SJCRH30 (cell line): ENCODE measurements around the gene FAM181B. TPM values are rescaled to one million over a fixed set of nuclear protein-coding genes. Genes with fewer than 3 reads are reported as not detected.

Experiments used
- DNase-seq, 2 experiments: peaks; one replicate each; pipeline ENCODE4 v3.0.0-alpha.2; 2015 to 2020
- H3K27ac ChIP-seq: fragments of 250-450 bp; sonication (Bioruptor Pico); 2 replicates; pipeline ENCODE4 v1.5.1; 2020; ENCODE audit warnings: mild to moderate bottlenecking, moderate library complexity
- H3K27me3 ChIP-seq: fragments of 250-450 bp; sonication (Bioruptor Pico); 2 replicates; pipeline ENCODE4 v1.5.1; 2020; ENCODE audit warnings: mild to moderate bottlenecking, moderate library complexity
- H3K36me3 ChIP-seq: fragments of 250-450 bp; sonication (Bioruptor Pico); 2 replicates; pipeline ENCODE4 v1.5.1; 2020; ENCODE audit warnings: mild to moderate bottlenecking, moderate library complexity
- H3K4me1 ChIP-seq: fragments of 250-450 bp; sonication (Bioruptor Pico); 2 replicates; pipeline ENCODE4 v1.5.1; 2020; ENCODE audit warnings: mild to moderate bottlenecking, moderate library complexity
- H3K4me3 ChIP-seq: fragments of 250-450 bp; sonication (Bioruptor Pico); 2 replicates; pipeline ENCODE4 v1.5.1; 2020; ENCODE audit warnings: mild to moderate bottlenecking, moderate library complexity
- H3K9me3 ChIP-seq: fragments of 250-450 bp; sonication (Bioruptor Pico); replicated peaks from 2 replicates; pipeline ENCODE4 v1.5.1; 2020; ENCODE audit warnings: mild to moderate bottlenecking, moderate library complexity
- total RNA-seq: library from RNA; depleted of rRNA; stranded (reverse); fragments of >200 nt; shearing (Covaris generic); gene quantifications from 2 replicates; pipeline ENCODE4 v1.2.3, GENCODE V29; 2014; rRNA removed

Gene FAM181B, protein sequence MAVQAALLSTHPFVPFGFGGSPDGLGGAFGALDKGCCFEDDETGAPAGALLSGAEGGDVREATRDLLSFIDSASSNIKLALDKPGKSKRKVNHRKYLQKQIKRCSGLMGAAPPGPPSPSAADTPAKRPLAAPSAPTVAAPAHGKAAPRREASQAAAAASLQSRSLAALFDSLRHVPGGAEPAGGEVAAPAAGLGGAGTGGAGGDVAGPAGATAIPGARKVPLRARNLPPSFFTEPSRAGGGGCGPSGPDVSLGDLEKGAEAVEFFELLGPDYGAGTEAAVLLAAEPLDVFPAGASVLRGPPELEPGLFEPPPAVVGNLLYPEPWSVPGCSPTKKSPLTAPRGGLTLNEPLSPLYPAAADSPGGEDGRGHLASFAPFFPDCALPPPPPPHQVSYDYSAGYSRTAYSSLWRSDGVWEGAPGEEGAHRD
- total RNA-seq = not detected in 2 replicates

DNA sequence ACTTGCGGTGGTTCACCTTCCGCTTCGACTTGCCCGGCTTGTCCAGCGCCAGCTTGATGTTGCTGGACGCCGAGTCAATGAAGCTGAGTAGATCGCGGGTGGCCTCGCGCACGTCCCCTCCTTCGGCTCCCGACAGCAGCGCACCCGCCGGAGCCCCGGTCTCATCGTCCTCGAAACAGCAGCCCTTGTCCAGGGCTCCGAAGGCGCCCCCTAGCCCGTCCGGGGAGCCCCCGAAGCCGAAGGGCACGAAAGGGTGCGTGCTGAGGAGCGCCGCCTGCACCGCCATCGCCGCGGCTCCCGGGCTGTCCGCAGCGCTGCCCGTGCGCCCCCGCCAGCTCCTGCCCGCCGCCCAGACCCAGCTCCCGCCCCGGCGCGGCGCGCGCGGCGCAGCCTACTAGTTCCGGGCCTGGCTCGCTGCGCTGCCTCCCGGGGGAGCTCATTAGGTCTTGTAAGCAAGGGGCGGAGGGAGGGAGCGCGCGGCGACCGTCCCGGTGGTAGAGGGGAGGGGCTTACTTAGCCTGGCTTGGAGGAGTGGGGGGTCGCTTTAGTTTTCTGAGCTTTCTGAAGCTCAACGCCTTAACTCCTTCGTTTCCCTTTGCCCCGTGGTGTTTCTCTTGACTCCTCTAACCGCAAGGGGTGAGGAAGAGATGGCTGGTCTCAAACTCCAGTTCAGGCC lies at the start of gene FAM181B:
TSS of gene FAM181B (minus strand) at position 421 of the 676 bp plus-strand sequence. CDS start at position 286, 135 bp downstream.
- no peaks in the 10 kb centered on the region for H3K4me1 ChIP-seq
- no peaks in the 10 kb centered on the region for H3K9me3 ChIP-seq
- no peak within 1 kb of the TSS for H3K27ac ChIP-seq
- no peaks in the 10 kb centered on the region for H3K27me3 ChIP-seq
- no peak within 1 kb of the TSS for H3K4me3 ChIP-seq
- DNase-seq = no peak
- no peaks in the 10 kb centered on the region for H3K36me3 ChIP-seq

DNA sequence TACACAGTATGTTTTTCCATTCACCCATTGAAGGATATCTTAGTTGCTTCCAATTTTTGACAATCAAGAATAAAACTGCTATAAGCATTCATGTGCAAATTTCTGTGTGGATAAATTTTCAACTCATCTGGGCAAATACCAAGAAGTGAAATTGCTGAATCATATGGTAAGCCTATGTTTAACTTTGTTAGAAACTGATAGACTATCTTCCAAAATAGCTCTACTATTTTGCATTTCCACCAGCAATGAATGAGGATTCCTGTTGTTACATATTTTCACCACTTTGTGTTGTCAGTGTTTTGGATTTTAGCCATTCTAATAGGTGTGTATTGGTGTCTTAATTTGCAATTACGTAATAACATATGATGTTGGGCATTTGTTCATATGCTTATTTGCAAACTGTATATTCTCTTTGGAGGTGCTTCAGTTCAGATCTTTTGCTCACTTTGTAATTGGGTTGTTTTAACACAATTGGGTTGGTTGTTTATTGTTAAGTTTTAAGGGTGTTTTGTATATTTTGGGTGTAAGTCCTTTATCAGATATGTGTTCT lies 49.2 kb upstream of the FAM181B start:
- no peak for DNase-seq
- H3K27me3 ChIP-seq = no peaks in the 10 kb centered on the region
- no peaks in the 10 kb centered on the region for H3K4me1 ChIP-seq
- H3K27ac ChIP-seq = no peak overlapping the region
- H3K9me3 ChIP-seq = no peaks in the 10 kb centered on the region
- no peaks in the 10 kb centered on the region for H3K36me3 ChIP-seq
- H3K4me3 ChIP-seq = no peak overlapping the region

DNA sequence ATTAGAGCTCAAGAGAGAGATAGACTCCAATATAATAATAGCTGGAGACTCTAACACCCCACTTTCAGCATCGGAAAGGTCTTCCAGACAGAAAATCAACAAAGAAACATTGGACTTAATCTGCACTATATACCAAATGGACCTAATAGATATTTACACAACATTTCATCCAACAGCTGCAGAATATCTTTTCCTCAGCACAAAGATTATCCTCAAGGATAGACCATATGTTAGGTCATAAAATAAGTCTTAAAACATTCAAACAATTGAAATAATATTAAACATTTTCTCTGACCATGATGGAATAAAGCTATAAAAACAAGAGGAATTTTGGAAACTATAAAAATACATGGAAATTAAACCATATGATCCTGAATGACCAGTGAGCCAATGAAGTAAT lies 45.1 kb upstream of the FAM181B start:
- H3K27ac ChIP-seq = no peak overlapping the region
- H3K4me3 ChIP-seq = no peak overlapping the region
- DNase-seq = no peak
- H3K36me3 ChIP-seq = no peaks in the 10 kb centered on the region
- no peaks in the 10 kb centered on the region for H3K27me3 ChIP-seq
- peaks cover 9% of the 10 kb centered on the region for H3K4me1 ChIP-seq
- no peaks in the 10 kb centered on the region; the same call in 1 of the 2 replicates for H3K9me3 ChIP-seq

GRCh38 chr11:82776377-82776776 lies 42.7 kb upstream of the FAM181B start:
- Histone ChIP-seq H3K36me3 (no peaks in the 10 kb centered on the region), H3K4me1 (peaks cover 9% of the 10 kb centered on the region), H3K27ac (peak overlapping the region; percentile 67), H3K4me3 (no peak overlapping the region), H3K27me3 (no peaks in the 10 kb centered on the region), H3K9me3 (no peaks in the 10 kb centered on the region; the same call in 1 of the 2 replicates)
- DNase-seq = peak; percentile 84 to 86

DNA sequence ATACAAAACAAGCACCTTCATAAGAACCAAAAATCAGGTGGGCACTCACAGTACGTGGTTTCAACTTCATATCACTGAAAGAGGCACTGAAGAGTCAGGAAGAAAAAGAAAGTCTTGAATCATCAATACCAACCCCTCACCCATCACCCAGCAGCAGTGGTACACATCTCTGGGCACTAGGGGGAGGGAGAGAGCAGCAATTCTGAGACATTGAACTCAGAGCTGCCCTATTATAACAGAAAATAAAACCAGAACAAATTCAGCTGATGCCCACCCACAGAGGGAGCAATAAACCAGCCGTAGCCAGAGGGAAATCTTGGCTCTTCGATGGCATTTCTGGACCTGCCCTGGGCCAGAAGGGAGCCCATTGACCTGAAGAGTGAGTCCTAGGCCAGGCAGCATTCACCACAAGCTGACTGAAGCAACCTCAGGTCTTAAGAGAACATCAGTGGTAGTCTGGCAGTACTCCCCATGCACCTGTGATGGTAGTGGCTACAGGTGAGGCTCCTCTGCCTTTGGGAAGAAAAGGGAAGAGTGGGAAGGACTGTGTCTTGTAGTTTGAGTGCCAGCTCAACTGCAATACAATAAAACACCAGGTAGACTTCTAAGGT lies 42.2 kb upstream of the FAM181B start:
- Histone ChIP-seq H3K4me3 (no peak overlapping the region), H3K27me3 (no peaks in the 10 kb centered on the region), H3K27ac (peak overlapping the region; percentile 67), H3K36me3 (no peaks in the 10 kb centered on the region), H3K9me3 (no peaks in the 10 kb centered on the region; the same call in 1 of the 2 replicates), H3K4me1 (peaks cover 9% of the 10 kb centered on the region)
- DNase-seq = peak; percentile 74 to 86

DNA sequence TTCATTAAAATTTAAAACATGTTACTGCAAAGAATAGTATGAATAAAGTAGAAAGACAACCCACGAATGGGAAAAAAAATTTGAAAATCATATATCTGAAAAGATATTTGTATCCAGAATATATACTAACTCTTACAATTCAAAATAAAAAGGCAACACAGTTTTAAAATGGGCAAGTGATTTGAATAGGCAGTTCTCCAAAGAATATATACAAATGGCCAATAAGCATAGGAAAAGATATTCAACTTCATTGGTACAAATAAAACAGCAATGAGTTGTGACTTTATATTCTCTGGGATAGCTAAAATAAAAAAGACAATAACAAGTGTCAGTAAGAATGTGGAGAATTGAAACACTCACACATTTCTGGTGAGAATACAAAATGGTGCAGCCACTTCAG lies 41.6 kb upstream of the FAM181B start:
- H3K4me3 ChIP-seq = no peak overlapping the region
- H3K27me3 ChIP-seq = no peaks in the 10 kb centered on the region
- H3K9me3 ChIP-seq = no peaks in the 10 kb centered on the region; the same call in 1 of the 2 replicates
- H3K27ac ChIP-seq = no peak overlapping the region
- peaks cover 9% of the 10 kb centered on the region for H3K4me1 ChIP-seq
- H3K36me3 ChIP-seq = no peaks in the 10 kb centered on the region
- no peak for DNase-seq

DNA sequence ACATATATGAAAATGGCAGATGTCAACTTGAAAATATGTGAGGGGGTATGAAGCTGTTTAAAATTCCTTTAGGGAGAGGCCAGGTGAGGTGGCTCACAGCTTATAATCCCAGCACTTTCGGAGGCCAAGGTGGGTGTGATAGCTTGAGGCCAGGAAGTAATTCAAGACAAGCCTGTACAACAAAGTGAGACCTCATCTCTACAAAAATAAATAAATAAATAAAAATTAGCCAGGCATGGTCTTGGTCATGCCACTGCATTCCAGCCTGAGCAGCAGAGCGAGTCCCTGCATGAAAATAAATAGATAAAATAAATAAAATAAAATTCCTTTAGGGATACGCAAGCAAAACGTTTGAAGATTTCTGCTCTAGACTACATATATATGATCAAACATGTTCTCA lies 38.1 kb upstream of the FAM181B start:
- no peaks in the 10 kb centered on the region; the same call in 1 of the 2 replicates for H3K9me3 ChIP-seq
- DNase-seq = no peak
- H3K27me3 ChIP-seq = no peaks in the 10 kb centered on the region
- H3K4me1 ChIP-seq = peaks cover 7% of the 10 kb centered on the region
- no peak overlapping the region for H3K27ac ChIP-seq
- no peaks in the 10 kb centered on the region for H3K36me3 ChIP-seq
- H3K4me3 ChIP-seq = no peak overlapping the region

- no peaks in the 10 kb centered on the region for H3K4me1 ChIP-seq
- no peak overlapping the region for H3K4me3 ChIP-seq
- H3K27ac ChIP-seq = no peak overlapping the region
- no peaks in the 10 kb centered on the region for H3K9me3 ChIP-seq
- DNase-seq = no peak
- H3K36me3 ChIP-seq = no peaks in the 10 kb centered on the region
- H3K27me3 ChIP-seq = no peaks in the 10 kb centered on the region
Measured at GRCh38 chr11:82767123-82767522, 33.5 kb upstream of the FAM181B start.

- H3K36me3 ChIP-seq = no peaks in the 10 kb centered on the region
- H3K4me3 ChIP-seq = no peak overlapping the region
- no peaks in the 10 kb centered on the region for H3K4me1 ChIP-seq
- H3K27me3 ChIP-seq = no peaks in the 10 kb centered on the region
- H3K9me3 ChIP-seq = no peaks in the 10 kb centered on the region
- no peak for DNase-seq
- no peak overlapping the region for H3K27ac ChIP-seq
Measured at GRCh38 chr11:82765466-82766034, 31.9 kb upstream of the FAM181B start.

GRCh38 chr11:82763167-82763566 lies 29.5 kb upstream of the FAM181B start:
- Histone ChIP-seq H3K4me1 (no peaks in the 10 kb centered on the region), H3K27ac (no peak overlapping the region), H3K36me3 (no peaks in the 10 kb centered on the region), H3K4me3 (no peak overlapping the region), H3K27me3 (no peaks in the 10 kb centered on the region), H3K9me3 (no peaks in the 10 kb centered on the region)
- DNase-seq = no peak

DNA sequence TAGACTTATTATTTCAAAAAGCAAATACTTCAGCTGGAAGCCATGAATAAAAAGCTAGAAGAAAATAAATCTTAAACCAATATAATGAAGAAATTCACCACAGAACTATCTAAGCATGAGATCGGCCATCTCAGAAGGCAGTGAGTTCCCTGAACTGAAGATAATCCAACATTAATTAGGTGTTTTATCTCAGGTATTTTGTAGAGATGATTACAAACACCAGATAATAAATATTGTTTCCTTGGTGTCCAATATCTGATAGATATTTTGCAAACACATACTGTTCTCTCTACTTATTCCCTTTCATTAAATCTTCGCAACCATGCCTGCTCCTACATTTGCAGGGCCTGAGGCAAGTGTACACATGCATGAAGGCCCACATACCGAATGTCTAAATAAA lies 26.0 kb upstream of the FAM181B start:
- no peak overlapping the region for H3K4me3 ChIP-seq
- H3K27ac ChIP-seq = no peak overlapping the region
- no peak for DNase-seq
- no peaks in the 10 kb centered on the region for H3K27me3 ChIP-seq
- H3K9me3 ChIP-seq = no peaks in the 10 kb centered on the region
- H3K36me3 ChIP-seq = no peaks in the 10 kb centered on the region
- no peaks in the 10 kb centered on the region for H3K4me1 ChIP-seq

- DNase-seq = no peak
- H3K4me3 ChIP-seq = no peak overlapping the region
- H3K27ac ChIP-seq = no peak overlapping the region
- no peaks in the 10 kb centered on the region for H3K27me3 ChIP-seq
- no peaks in the 10 kb centered on the region for H3K4me1 ChIP-seq
- no peaks in the 10 kb centered on the region for H3K9me3 ChIP-seq
- no peaks in the 10 kb centered on the region for H3K36me3 ChIP-seq
Measured at GRCh38 chr11:82757660-82758357, 24.1 kb upstream of the FAM181B start.

DNA sequence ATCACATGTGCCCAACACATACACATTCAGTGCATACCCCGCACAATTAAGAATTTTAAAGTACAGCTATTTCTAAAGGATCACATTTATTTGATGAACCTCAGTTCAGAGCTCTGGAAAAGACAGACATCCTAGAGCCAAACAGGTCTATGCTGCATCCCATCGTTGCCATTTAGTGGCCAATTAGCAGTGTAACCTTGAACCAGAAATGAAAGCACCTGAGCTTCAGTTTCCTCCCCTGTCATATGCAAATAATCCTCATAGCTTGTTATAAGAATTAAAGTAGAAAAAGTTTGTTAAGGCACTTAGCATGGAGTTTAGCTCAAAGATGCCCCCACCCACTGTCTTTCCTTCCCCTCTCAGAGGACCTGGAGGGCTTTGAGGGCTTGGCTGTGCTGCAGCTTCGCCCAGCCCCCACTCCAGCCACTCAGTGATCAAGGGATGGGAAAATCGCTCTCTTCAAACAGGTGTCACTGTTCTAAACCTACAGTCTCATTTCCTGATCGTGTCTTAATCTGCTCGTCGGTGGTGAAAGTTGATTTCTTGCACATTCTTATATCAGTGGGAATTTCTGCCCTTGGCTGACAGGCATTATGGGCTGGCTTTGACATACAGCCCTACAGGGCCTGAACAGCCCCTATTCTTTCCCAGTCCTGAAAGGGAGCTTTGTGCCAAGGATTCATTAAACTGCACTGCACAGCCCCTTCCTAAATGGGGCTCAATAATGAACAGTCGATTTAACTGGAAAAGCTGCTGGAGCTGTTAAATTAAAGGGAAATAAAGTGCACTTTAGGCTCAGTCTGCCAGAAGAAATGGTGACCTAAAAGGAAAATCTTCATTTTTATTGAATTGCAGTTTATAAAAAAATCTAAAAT lies 23.3 kb upstream of the FAM181B start:
- H3K27ac ChIP-seq = no peak overlapping the region
- H3K27me3 ChIP-seq = no peaks in the 10 kb centered on the region

More for the DNA sequence above, 23.3 kb upstream of the FAM181B start:
- DNase-seq = no peak
- H3K9me3 ChIP-seq = no peaks in the 10 kb centered on the region
- no peak overlapping the region for H3K4me3 ChIP-seq
- H3K36me3 ChIP-seq = no peaks in the 10 kb centered on the region
- H3K4me1 ChIP-seq = no peaks in the 10 kb centered on the region
